Transverse colon (tissue), 4 donors: Measurements from ENCODE around the gene BNIP1. TPM values are rescaled to one million over a fixed set of nuclear protein-coding genes. Genes with fewer than 3 reads are reported as not detected.

Experiments used
- DNase-seq: peaks from one replicate; pipeline ENCODE4 v3.0.0-alpha.2; 2019
- H3K27ac ChIP-seq, 4 donors: fragments of 200-600 bp; sonication (generic); 2 replicates each; pipeline ENCODE4 v1.5.1; 2016 to 2018; ENCODE audit warnings: inconsistent platforms in 4 of 4
- H3K27me3 ChIP-seq: fragments of 200-600 bp; sonication (generic); 2 replicates; pipeline ENCODE4 v1.5.1; 2017; ENCODE audit warnings: inconsistent platforms
- H3K36me3 ChIP-seq, 4 donors: fragments of 200-600 bp; sonication (generic); 2 replicates each; pipeline ENCODE4 v1.5.1; 2017 to 2019; ENCODE audit warnings: inconsistent platforms in 4 of 4
- H3K4me1 ChIP-seq, 4 donors: fragments of 200-600 bp; sonication (generic); 2 replicates each; pipeline ENCODE4 v1.5.1; 2017 to 2020; ENCODE audit warnings: inconsistent platforms in 4 of 4
- H3K4me3 ChIP-seq, 4 donors: fragments of 200-600 bp; sonication (generic); 1 replicate in 1 of 4; 2 replicates in 3 of 4; pipeline versions ENCODE4 v1.5.1 to v1.6.1; 2017 to 2019; ENCODE audit warnings: inconsistent platforms in 4 of 4
- H3K9me3 ChIP-seq, 2 donors: fragments of 200-600 bp; sonication (generic); 2 replicates each; pipeline ENCODE4 v1.5.1; 2017 to 2019; ENCODE audit warnings: inconsistent platforms in 2 of 2
- EP300 ChIP-seq: sonication (generic); formaldehyde crosslinking; IDR thresholded peaks from one replicate; pipeline ENCODE4 v1.6.1; 2017; ENCODE audit warnings: antibody characterized with exemption, low read depth
- POLR2A ChIP-seq: fragments of 450-650 bp; IDR thresholded peaks from one replicate; pipeline ENCODE4 v1.6.1; 2016; ENCODE audit warnings: antibody characterized with exemption, mild to moderate bottlenecking, moderate library complexity
- POLR2AphosphoS5 ChIP-seq, 3 donors: sonication (generic); formaldehyde crosslinking; IDR thresholded peaks; one replicate each; pipeline ENCODE4 v1.6.1; 2016; ENCODE audit warnings: antibody characterized with exemption in 3 of 3
- WGBS, 2 donors: methylation state at CpG; one replicate each; pipeline ENCODE4 v1.1.5; 2018; ENCODE audit warnings: low coverage in 1 of 2; 5-methylcytosine and 5-hydroxymethylcytosine counted together
- in situ Hi-C, 4 donors: fragments of 200-750 bp; cut with MboI; loops; one replicate each; pipeline versions ENCODE4 v1.15.0 to v1.15.1; 2017; ENCODE audit warnings: low sequenced_read_pairs in 3 of 4, low pct_ligation_motif_present in 1 of 4, low pct_unique_long_range_greater_than_20kb in 1 of 4
- intact Hi-C: fragments of 100-400 bp; cut with DNase I; formaldehyde crosslinking; loops from one replicate; pipeline ENCODE4 v1.15.1; 2023; ENCODE audit warnings: low total_unique reads
- total RNA-seq, 4 donors: library from RNA; depleted of rRNA; stranded (reverse); fragments of >200 nt; gene quantifications; one replicate each; pipeline ENCODE4 v1.1.0, GENCODE V29; 2016
- TF ChIP-seq, protein P1 (sequence below), 5 experiments: fragments of 200-600 bp in 3 of 5; fragments of 450-650 bp in 2 of 5; sonication (generic) in 3 of 5; IDR thresholded peaks; 1 replicate in 2 of 5; 2 replicates in 3 of 5; pipeline ENCODE4 v1.5.1; 2016 to 2017; ENCODE audit warnings: antibody characterized with exemption in 5 of 5, inconsistent platforms in 3 of 5, mild to moderate bottlenecking in 2 of 5, moderate library complexity in 1 of 5

Gene BNIP1, protein sequence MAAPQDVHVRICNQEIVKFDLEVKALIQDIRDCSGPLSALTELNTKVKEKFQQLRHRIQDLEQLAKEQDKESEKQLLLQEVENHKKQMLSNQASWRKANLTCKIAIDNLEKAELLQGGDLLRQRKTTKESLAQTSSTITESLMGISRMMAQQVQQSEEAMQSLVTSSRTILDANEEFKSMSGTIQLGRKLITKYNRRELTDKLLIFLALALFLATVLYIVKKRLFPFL
- total RNA-seq: 1 to 10 TPM in 2 of 4 donors, not detected in 2; 6.0 to 7.2 TPM

DNA sequence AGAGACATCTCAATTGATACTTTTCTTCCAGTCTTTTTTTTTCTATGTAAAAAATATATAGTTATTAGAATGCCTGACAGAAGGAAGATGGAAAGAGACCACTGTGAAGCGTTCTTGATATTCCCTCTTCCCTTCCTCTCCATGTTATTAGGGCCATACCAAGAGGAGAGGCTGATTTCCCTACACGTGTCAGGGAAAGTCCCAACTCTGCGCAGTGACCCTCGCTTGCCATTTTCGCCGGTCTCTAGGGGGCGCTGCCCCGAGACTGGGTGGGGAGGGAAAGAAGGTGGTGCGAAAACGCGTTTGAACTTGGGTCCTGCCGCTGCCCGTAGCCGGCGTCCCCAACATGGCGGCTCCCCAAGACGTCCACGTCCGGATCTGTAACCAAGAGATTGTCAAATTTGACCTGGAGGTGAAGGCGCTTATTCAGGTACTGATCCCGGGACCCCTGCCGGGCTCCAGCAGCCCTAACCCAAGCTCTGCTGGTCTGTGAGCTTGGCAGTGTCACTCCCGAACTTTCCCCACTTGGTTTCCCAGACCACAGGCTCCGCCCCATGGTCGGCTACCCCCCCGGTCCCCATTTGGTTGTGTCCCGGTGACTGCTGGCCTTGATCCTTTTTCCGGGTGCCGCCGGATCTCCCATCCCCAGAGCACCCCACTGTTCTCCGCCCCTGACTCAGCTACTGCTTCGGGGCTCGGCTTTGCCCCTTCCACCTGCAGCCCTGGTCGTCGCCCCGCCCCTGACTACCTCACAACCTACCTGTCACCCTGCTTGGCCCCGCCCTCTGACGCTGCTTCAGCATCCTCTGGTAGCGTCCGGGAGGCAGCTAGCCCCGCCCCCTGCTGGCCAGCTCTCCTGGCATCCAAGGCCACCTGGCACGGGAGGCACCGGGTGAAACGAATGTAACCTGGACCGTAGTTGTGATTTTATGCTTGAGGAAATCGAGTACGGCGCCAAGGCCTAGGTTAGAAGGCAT, at the start of gene BNIP1:
Gene BNIP1 (plus strand): TSS at position 332 of the 977 bp plus-strand sequence. CDS start 15 bp downstream, at position 347.
- in situ Hi-C loops: loop anchor here (10.0 to 25.0 kb wide), 3 partner anchors 140 to 432 kb away; partner anchors contain the start of gene ATP6V0E1 (in 3 of the 4)
- 0% methylated on average over 11 to 48 of the region's 48 CpGs for WGBS, 2 donors

GRCh38 chr5:173098787-173099186, 45.5 kb upstream of the BNIP1 start:
- peaks cover 0 to 29% (median 4%) of the 10 kb centered on the region in 4 donors for H3K4me1 ChIP-seq

More for the DNA sequence above, at the start of gene BNIP1:
- Histone ChIP-seq H3K4me1 (peaks cover 0 to 13% (median 6%) of the 10 kb centered on the region in 4 donors), H3K9me3 (no peaks in the 10 kb centered on the region), H3K27me3 (no peaks in the 10 kb centered on the region), H3K27ac (peak within 1 kb of the TSS; percentile 87 to 95 (median 90)), H3K36me3 (peaks cover 0 to 10% (median 4%) of the 10 kb centered on the region in 4 donors), H3K4me3 (peak within 1 kb of the TSS; percentile 59 to 96 (median 77))
- intact Hi-C loops: loop anchor here (10.0 kb wide), 1 partner anchor 160 kb away; the partner anchor contains the start of gene ATP6V0E1
- peak; percentile 99 for DNase-seq
- peak; percentile 58 to 80 (median 69) for TF ChIP-seq POLR2AphosphoS5 (IDR thresholded peaks at IDR 0.05)
- peak; percentile 75 for TF ChIP-seq POLR2A
- TF ChIP-seq EP300: no peak
- TF ChIP-seq, protein P1, sequence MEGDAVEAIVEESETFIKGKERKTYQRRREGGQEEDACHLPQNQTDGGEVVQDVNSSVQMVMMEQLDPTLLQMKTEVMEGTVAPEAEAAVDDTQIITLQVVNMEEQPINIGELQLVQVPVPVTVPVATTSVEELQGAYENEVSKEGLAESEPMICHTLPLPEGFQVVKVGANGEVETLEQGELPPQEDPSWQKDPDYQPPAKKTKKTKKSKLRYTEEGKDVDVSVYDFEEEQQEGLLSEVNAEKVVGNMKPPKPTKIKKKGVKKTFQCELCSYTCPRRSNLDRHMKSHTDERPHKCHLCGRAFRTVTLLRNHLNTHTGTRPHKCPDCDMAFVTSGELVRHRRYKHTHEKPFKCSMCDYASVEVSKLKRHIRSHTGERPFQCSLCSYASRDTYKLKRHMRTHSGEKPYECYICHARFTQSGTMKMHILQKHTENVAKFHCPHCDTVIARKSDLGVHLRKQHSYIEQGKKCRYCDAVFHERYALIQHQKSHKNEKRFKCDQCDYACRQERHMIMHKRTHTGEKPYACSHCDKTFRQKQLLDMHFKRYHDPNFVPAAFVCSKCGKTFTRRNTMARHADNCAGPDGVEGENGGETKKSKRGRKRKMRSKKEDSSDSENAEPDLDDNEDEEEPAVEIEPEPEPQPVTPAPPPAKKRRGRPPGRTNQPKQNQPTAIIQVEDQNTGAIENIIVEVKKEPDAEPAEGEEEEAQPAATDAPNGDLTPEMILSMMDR (IDR thresholded peaks at IDR 0.05): peak; percentile 86 to 97 (median 92)

DNA sequence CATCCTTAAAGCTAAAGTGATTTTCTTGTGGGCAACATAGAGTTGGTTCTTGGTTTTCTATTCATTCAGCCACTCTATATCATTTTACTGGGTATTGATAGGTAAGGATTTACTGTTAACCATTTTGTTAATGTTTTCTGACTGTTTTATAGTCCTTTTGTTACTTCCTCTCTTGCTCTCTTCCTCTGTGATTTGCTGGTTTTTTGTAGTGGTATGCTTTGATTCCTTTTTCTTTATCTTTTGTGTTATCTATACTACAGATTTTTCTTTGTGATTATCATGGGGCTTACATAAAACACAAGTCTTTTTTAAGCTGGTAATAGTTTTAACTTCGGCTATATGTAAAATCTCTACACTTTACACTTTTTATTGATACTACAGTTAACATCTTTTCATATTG, 44.9 kb upstream of the BNIP1 start:
- DNase-seq: no peak
- peaks cover 0 to 19% (median 4%) of the 10 kb centered on the region in 4 donors for H3K36me3 ChIP-seq
- in situ Hi-C loops (no loop called here), intact Hi-C loops (no loop called here)
- peaks cover 4 to 6% of the 10 kb centered on the region in 2 donors for H3K9me3 ChIP-seq
- 65 to 75% methylated on average over 1 of the region's 1 CpG for WGBS, 2 donors
- no peaks in the 10 kb centered on the region for H3K27me3 ChIP-seq
- no peak overlapping the region for H3K27ac ChIP-seq
- TF ChIP-seq POLR2A (no peak), EP300 (no peak), POLR2AphosphoS5 (IDR thresholded peaks at IDR 0.05) (no peak)
- TF ChIP-seq, protein P1 (IDR thresholded peaks at IDR 0.05): no peak
- H3K4me1 ChIP-seq: peaks cover 0 to 22% (median 0%) of the 10 kb centered on the region in 4 donors
- H3K4me3 ChIP-seq: no peak overlapping the region

More at GRCh38 chr5:173098787-173099186, 45.5 kb upstream of the BNIP1 start:
- H3K36me3 ChIP-seq: peaks cover 0 to 19% (median 4%) of the 10 kb centered on the region in 4 donors
- H3K27ac ChIP-seq: no peak overlapping the region
- in situ Hi-C loops: no loop called here
- intact Hi-C loops: no loop called here
- TF ChIP-seq, protein P1 (IDR thresholded peaks at IDR 0.05): no peak
- TF ChIP-seq POLR2A (no peak), POLR2AphosphoS5 (IDR thresholded peaks at IDR 0.05) (no peak), EP300 (no peak)
- peaks cover 4 to 6% of the 10 kb centered on the region in 2 donors for H3K9me3 ChIP-seq
- no peak overlapping the region for H3K4me3 ChIP-seq
- no peak for DNase-seq
- no peaks in the 10 kb centered on the region for H3K27me3 ChIP-seq

- in situ Hi-C loops (no loop called here), intact Hi-C loops (no loop called here)
- H3K9me3 ChIP-seq: peaks cover 4 to 6% of the 10 kb centered on the region in 2 donors
- no peak overlapping the region for H3K4me3 ChIP-seq
- DNase-seq: no peak
- H3K36me3 ChIP-seq: peaks cover 0 to 19% (median 4%) of the 10 kb centered on the region in 4 donors
- no peak overlapping the region for H3K27ac ChIP-seq
- peaks cover 0 to 18% (median 0%) of the 10 kb centered on the region in 4 donors for H3K4me1 ChIP-seq
- no peaks in the 10 kb centered on the region for H3K27me3 ChIP-seq
- no peak for TF ChIP-seq POLR2AphosphoS5 (IDR thresholded peaks at IDR 0.05)
- TF ChIP-seq, protein P1 (IDR thresholded peaks at IDR 0.05): no peak
- TF ChIP-seq EP300: no peak
- TF ChIP-seq POLR2A: no peak
- WGBS, 2 donors: 89 to 92% methylated on average over 2 of the region's 2 CpGs
Measured at GRCh38 chr5:173101245-173101644, 43.1 kb upstream of the BNIP1 start.
